Panc1 (cell line): ENCODE measurements around the gene RNF220. TPM values are rescaled to one million over a fixed set of nuclear protein-coding genes. Genes with fewer than 3 reads are reported as not detected.

ENCODE experiments used
- ATAC-seq: fragments of 200-7000 bp; cut with Tn5 transposase; 2 replicates; pipeline ENCODE4 v1.9.1; 2020; ENCODE audit warnings: mild to moderate bottlenecking, moderate library complexity
- BruUV-seq: library from RNA; stranded (reverse); fragments of 400-500 nt; replicated peaks from 2 replicates; lab custom pipeline; 2021; lab: Mats Ljungman, UMichigan
- CTCF ChIA-PET: fragments of 300-600 bp; sonication (Branson Sonifier 250); formaldehyde crosslinking; loops from one replicate; lab custom pipeline; 2022; ENCODE audit warnings: antibody characterized with exemption; lab: Charles Lee
- POLR2A ChIA-PET: fragments of 300-600 bp; sonication (Branson Sonifier 250); formaldehyde crosslinking; loops from one replicate; lab custom pipeline; 2022; ENCODE audit warnings: antibody characterized with exemption; lab: Charles Lee
- DNase-seq: peaks from one replicate; pipeline ENCODE4 v3.0.0-alpha.2; 2010; ENCODE audit warnings: low read depth, low spot score
- H3K27ac ChIP-seq: 2 replicates; pipeline ENCODE4 v1.5.1; 2011; ENCODE audit warnings: mild to moderate bottlenecking, low read length, inconsistent platforms
- H3K27me3 ChIP-seq: fragments of 200-500 bp; sonication (Bioruptor generic); 2 replicates; pipeline ENCODE4 v1.6.0; 2014; ENCODE audit warnings: low read length, inconsistent platforms; ENCODE audit not compliant: control insufficient read depth, insufficient read depth
- H3K36me3 ChIP-seq: fragments of 200-500 bp; sonication (Bioruptor generic); 2 replicates; pipeline ENCODE4 v1.5.1; 2014; ENCODE audit warnings: inconsistent platforms, mild to moderate bottlenecking, low read length, moderate library complexity; ENCODE audit not compliant: control insufficient read depth, insufficient read depth
- H3K4me1 ChIP-seq: 2 replicates; pipeline ENCODE4 v1.5.1; 2011; ENCODE audit warnings: inconsistent platforms, mild to moderate bottlenecking, low read length, moderate library complexity; ENCODE audit not compliant: control insufficient read depth, insufficient read depth
- H3K4me3 ChIP-seq, 2 experiments: 2 replicates each; pipeline ENCODE4 v1.5.1; 2011 to 2012; ENCODE audit warnings: low read depth in 2 of 2, low read length in 2 of 2, mild to moderate bottlenecking in 2 of 2, inconsistent platforms in 1 of 2, moderate library complexity in 1 of 2
- H3K9me3 ChIP-seq: fragments of 200-500 bp; sonication (Bioruptor generic); 2 replicates; pipeline ENCODE4 v1.5.1; 2014; ENCODE audit warnings: low read depth, mild to moderate bottlenecking, inconsistent platforms, low read length, moderate library complexity; ENCODE audit not compliant: control insufficient read depth, insufficient read depth
- POLR2AphosphoS5 ChIP-seq: IDR thresholded peaks from 2 replicates; pipeline ENCODE4 v1.6.1; 2012; ENCODE audit warnings: mild to moderate bottlenecking, low read depth, low read length, moderate library complexity
- SIN3A ChIP-seq: IDR thresholded peaks from 2 replicates; pipeline ENCODE4 v1.6.1; 2012; ENCODE audit warnings: low read depth, mild to moderate bottlenecking, low read length, moderate library complexity, borderline replicate concordance; ENCODE audit not compliant: insufficient read depth
- TCF7L2 ChIP-seq: IDR thresholded peaks from 2 replicates; pipeline ENCODE4 v1.6.1; 2011; ENCODE audit warnings: mild to moderate bottlenecking, low read depth, low read length, inconsistent platforms
- in situ Hi-C: cut with HindIII; loops from 2 replicates; pipeline ENCODE4 v1.10.0; 2016; ENCODE audit warnings: low sequenced_read_pairs, low pct_unique_long_range_greater_than_20kb
- intact Hi-C: fragments of 100-400 bp; cut with micrococcal nuclease; formaldehyde crosslinking; loops from one replicate; pipeline ENCODE4 v1.10.0; 2022; ENCODE audit not compliant: unreplicated experiment
- total RNA-seq: library from RNA; stranded (reverse); gene quantifications from one replicate; pipeline ENCODE4 v1.2.1, GENCODE V29; 2021; ENCODE audit not compliant: unreplicated experiment
- TF ChIP-seq, protein P1 (sequence below): fragments of 450-650 bp; IDR thresholded peaks from 2 replicates; pipeline ENCODE4 v1.5.1; 2017; ENCODE audit warnings: mild to moderate bottlenecking
- TF ChIP-seq, protein P2 (sequence below), 2 experiments: IDR thresholded peaks; 2 replicates each; pipeline ENCODE4 v1.6.1; 2011 to 2012; ENCODE audit warnings: low read depth in 2 of 2, control low read depth in 1 of 2, low read length in 1 of 2, mild to moderate bottlenecking in 1 of 2, moderate library complexity in 1 of 2; ENCODE audit not compliant: insufficient read depth in 1 of 2

RNF220 gene
- total RNA-seq, 1 experiment from 2014 or later = 64.9 TPM

DNA sequence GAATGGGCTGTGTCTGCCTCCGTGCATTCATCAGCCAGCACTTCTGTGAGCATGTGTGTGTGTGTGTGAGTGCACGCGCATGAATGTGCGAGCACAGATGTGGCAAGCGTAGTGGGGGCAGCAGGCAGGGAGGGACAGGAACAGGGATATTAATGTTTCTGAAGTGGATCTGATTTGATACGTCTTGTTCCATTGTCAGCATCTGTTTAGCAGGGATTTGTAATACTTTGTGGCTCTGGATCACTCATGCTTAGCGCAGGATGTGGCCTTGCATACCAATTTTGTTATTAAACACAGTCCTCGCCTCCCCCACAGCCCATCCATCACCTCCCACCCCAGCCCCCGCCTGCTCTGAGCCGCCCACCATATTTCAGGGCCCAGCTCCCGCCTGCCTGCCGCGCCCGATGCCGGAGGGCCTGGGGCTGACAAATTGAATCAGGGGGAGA lies 216.8 kb downstream of the RNF220 start:
- Histone ChIP-seq H3K9me3 (no peaks in the 10 kb centered on the region), H3K27ac (no peak overlapping the region), H3K27me3 (no peaks in the 10 kb centered on the region), H3K36me3 (no peaks in the 10 kb centered on the region), H3K4me3 (no peak overlapping the region), H3K4me1 (no peaks in the 10 kb centered on the region)
- in situ Hi-C loops = no loop called here
- ATAC-seq (no peak), DNase-seq (no peak)
- CTCF ChIA-PET = interaction anchor here (0.6 kb wide), 1 partner anchor 239 kb away, joined by 3 read pairs; no protein-coding TSS in a partner anchor
- TF ChIP-seq, protein P1, sequence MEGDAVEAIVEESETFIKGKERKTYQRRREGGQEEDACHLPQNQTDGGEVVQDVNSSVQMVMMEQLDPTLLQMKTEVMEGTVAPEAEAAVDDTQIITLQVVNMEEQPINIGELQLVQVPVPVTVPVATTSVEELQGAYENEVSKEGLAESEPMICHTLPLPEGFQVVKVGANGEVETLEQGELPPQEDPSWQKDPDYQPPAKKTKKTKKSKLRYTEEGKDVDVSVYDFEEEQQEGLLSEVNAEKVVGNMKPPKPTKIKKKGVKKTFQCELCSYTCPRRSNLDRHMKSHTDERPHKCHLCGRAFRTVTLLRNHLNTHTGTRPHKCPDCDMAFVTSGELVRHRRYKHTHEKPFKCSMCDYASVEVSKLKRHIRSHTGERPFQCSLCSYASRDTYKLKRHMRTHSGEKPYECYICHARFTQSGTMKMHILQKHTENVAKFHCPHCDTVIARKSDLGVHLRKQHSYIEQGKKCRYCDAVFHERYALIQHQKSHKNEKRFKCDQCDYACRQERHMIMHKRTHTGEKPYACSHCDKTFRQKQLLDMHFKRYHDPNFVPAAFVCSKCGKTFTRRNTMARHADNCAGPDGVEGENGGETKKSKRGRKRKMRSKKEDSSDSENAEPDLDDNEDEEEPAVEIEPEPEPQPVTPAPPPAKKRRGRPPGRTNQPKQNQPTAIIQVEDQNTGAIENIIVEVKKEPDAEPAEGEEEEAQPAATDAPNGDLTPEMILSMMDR = no peak
- TF ChIP-seq SIN3A (no peak), POLR2AphosphoS5 (no peak), TCF7L2 (no peak)
- TF ChIP-seq, protein P2, sequence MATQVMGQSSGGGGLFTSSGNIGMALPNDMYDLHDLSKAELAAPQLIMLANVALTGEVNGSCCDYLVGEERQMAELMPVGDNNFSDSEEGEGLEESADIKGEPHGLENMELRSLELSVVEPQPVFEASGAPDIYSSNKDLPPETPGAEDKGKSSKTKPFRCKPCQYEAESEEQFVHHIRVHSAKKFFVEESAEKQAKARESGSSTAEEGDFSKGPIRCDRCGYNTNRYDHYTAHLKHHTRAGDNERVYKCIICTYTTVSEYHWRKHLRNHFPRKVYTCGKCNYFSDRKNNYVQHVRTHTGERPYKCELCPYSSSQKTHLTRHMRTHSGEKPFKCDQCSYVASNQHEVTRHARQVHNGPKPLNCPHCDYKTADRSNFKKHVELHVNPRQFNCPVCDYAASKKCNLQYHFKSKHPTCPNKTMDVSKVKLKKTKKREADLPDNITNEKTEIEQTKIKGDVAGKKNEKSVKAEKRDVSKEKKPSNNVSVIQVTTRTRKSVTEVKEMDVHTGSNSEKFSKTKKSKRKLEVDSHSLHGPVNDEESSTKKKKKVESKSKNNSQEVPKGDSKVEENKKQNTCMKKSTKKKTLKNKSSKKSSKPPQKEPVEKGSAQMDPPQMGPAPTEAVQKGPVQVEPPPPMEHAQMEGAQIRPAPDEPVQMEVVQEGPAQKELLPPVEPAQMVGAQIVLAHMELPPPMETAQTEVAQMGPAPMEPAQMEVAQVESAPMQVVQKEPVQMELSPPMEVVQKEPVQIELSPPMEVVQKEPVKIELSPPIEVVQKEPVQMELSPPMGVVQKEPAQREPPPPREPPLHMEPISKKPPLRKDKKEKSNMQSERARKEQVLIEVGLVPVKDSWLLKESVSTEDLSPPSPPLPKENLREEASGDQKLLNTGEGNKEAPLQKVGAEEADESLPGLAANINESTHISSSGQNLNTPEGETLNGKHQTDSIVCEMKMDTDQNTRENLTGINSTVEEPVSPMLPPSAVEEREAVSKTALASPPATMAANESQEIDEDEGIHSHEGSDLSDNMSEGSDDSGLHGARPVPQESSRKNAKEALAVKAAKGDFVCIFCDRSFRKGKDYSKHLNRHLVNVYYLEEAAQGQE (IDR thresholded peaks at IDR 0.05; ENCODE audit: insufficient read depth in 1 of 2, low read depth in 2 of 2, low read length in 1 of 2) = no peak
- BruUV-seq = no TSS peak
- POLR2A ChIA-PET = no interaction called here
- intact Hi-C loops = no loop called here

DNA sequence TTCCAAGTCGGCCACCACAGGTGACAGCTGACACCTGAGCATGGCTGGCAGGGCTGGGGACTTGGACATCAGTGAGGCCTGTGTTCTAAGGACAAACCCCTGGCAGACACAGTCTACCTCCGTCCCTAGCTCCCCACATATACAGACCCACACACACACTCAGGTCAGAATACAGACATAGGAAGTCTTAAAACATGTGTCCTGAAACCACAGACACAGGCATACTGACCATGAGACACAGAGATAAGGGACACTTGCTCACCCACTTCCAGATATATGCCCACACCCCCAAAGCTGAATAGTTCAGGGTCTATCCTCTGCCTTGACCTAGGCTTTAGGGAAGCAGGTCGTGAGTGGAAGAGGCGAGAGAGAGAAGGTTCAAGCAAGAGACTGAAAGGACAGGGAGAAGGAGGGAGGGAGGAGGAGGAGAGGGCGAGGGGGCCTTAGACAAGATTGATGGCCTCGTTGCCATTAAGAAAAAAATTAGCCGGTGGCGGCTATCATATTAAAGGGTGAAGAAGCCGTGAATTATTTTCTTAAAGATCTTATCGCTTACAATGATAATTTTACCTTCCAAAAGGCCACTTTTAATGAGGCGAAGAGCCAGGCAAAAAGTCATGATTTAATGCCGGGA lies 219.3 kb downstream of the RNF220 start:
- BruUV-seq = no TSS peak
- no peak for TF ChIP-seq SIN3A
- TF ChIP-seq, protein P1 = no peak
- TF ChIP-seq TCF7L2 = no peak
- TF ChIP-seq, protein P2 (IDR thresholded peaks at IDR 0.05; ENCODE audit: insufficient read depth in 1 of 2, low read depth in 2 of 2, low read length in 1 of 2) = no peak
- TF ChIP-seq POLR2AphosphoS5 = no peak
- DNase-seq (no peak), ATAC-seq (no peak)
- no peaks in the 10 kb centered on the region for H3K9me3 ChIP-seq
- intact Hi-C loops (no loop called here), in situ Hi-C loops (no loop called here)
- H3K4me3 ChIP-seq = no peak overlapping the region
- no peaks in the 10 kb centered on the region for H3K27me3 ChIP-seq
- no peaks in the 10 kb centered on the region for H3K36me3 ChIP-seq
- CTCF ChIA-PET = no interaction called here
- H3K27ac ChIP-seq = no peak overlapping the region
- H3K4me1 ChIP-seq = no peaks in the 10 kb centered on the region
- POLR2A ChIA-PET = no interaction called here
